HL-60/S4 treated with phorbol 12-myristate 13-acetate at 8.2 ng/mL for 4 days and 3 days (cell line): ENCODE results near the gene SDK2.

Experiments
- in situ Hi-C: fragments of 300-500 bp; cut with MboI; formaldehyde crosslinking; loops from 2 replicates; pipeline ENCODE4 v1.15.0; 2022; ENCODE audit warnings: low sequenced_read_pairs

SDK2 gene

DNA sequence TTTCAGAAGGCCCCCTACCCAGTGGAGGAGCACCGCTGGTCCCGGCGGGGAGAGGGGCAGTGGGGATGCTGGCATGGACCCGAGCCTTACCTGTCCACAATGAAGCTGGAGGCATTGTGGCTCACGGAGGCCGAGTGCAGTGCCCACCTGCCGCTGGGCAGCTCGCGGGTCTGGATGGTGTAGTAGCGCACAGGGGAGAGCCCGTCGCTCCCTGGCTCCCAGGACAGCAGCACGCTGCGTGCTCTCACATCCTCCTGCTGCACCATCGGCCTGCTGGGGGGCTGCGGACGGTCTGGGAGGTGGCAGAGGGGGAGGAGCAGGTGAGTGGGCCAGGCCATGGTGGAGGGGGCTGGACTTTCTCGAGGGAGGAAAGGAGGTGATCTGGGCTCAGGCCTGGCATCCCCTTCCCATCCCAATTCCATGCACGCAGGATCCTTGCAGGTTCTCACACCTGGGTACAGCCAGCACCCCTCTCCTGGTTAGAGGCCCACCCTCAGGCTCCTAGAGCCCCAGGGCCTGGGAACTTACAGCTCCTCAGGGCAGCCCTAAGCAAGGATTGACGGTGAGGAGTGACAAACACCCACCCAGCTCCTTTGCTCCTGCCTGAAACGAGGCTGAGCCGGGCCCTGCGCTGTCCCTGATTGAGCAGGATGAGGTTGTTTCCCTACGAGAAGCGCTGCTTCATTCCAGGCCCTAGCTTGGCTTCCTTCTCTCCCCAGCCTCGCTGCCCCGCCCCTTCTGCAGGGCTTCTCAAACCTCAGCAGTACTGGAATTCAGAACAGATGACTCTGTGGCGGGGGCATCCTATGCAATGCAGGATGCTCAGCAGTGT, 256.3 kb downstream of the SDK2 start:
- in situ Hi-C loops, result no loop called here

DNA sequence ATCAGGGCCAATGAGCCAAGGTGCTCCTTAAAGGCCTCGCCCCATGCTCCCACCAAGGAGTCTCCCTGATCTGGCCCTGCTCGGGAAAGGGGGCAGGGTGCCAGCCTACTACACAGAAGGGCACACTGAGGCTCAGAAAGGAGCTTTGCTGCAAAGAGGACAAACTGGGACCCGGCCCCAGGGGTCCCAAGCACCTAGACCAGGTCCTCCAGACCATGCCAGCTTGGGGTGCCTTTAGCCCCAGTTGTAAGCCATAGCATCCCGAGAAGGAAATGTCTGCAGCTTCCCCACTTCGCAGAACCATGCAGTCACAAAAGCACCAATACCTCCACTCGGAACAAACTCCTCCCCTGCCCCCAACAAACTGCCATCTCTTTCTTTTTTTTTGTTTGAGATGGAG, 257.7 kb downstream of the SDK2 start:
- in situ Hi-C loops, result no loop called here

DNA sequence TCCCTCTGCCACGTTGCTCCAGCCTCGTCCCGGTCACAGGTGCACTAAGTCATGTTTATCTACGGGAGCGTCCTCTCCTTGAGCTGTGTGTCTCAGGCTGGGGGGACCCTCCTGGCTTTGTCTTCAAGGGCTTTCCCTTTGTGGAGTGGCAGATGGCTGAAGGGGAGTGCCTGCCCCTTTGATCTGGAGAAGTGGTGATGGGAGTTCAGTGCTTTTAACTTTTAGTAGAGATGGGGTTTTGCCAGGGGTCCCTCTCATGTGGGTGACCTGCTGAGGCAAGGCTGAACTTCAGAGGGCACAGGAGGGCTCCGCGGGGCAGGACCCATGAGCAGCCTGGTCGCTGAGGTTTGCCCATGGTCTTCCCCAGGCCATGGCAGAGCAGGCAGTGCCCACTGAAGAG, 259.3 kb downstream of the SDK2 start:
- in situ Hi-C loops, result no loop called here

- in situ Hi-C loops, result no loop called here
Observed at GRCh38 chr17:73380439-73381106, 263.7 kb downstream of the SDK2 start.

- in situ Hi-C loops, result no loop called here
Observed at GRCh38 chr17:73379826-73380225, 264.4 kb downstream of the SDK2 start.

- in situ Hi-C loops, result no loop called here
Observed at GRCh38 chr17:73378974-73379470, 265.2 kb downstream of the SDK2 start.

GRCh38 chr17:73376636-73377035, 267.6 kb downstream of the SDK2 start:
- in situ Hi-C loops, result no loop called here

- in situ Hi-C loops, result no loop called here
Observed at GRCh38 chr17:73376152-73376551, 268.1 kb downstream of the SDK2 start.

- in situ Hi-C loops, result loop anchor here (5.0 to 25.0 kb wide), 3 partner anchors 115 to 810 kb away; no protein-coding TSS in a partner anchor
Observed at GRCh38 chr17:73371836-73372235, 272.4 kb downstream of the SDK2 start.

GRCh38 chr17:73371285-73371684, 273.0 kb downstream of the SDK2 start:
- in situ Hi-C loops, result loop anchor here (5.0 to 25.0 kb wide), 3 partner anchors 114 to 809 kb away; no protein-coding TSS in a partner anchor

GRCh38 chr17:73369817-73370490, 274.3 kb downstream of the SDK2 start:
- in situ Hi-C loops, result loop anchor here (5.0 to 25.0 kb wide), 3 partner anchors 113 to 808 kb away; no protein-coding TSS in a partner anchor

GRCh38 chr17:73369111-73369521, 275.1 kb downstream of the SDK2 start:
- in situ Hi-C loops, result loop anchor here (25.0 kb wide), 2 partner anchors 632 to 807 kb away; no protein-coding TSS in a partner anchor

DNA sequence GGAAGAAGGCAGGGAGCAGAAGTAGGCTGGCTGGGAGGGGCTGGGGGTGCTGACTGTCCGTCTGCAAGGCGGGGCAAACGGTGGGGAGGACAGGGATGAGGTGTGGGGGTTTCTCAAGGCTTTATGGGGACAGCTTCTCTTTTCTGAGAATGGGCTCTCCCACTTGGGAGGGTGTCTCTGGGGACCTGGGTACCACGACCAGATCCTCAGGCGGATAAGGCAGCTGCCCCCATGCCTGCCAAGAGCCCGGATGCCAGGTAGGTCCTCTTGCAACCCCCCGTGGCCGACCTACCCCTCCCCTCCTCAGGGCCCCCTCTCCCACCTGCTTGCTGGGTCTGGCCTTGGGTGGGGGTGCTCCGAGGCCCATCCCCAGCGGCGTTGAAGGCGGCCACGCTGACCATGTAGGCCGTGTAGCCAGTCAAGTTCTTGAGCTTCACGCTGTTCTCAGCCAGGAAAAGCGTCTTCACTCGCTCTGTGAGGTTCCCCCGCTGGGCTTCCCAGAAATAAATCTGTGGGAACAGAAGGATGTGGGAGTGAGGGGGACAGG, 276.1 kb downstream of the SDK2 start:
- in situ Hi-C loops, result loop anchor here (25.0 kb wide), 2 partner anchors 631 to 806 kb away; no protein-coding TSS in a partner anchor

GRCh38 chr17:73365906-73366623, 278.2 kb downstream of the SDK2 start:
- in situ Hi-C loops, result loop anchor here (25.0 kb wide), 2 partner anchors 629 to 804 kb away; no protein-coding TSS in a partner anchor

DNA sequence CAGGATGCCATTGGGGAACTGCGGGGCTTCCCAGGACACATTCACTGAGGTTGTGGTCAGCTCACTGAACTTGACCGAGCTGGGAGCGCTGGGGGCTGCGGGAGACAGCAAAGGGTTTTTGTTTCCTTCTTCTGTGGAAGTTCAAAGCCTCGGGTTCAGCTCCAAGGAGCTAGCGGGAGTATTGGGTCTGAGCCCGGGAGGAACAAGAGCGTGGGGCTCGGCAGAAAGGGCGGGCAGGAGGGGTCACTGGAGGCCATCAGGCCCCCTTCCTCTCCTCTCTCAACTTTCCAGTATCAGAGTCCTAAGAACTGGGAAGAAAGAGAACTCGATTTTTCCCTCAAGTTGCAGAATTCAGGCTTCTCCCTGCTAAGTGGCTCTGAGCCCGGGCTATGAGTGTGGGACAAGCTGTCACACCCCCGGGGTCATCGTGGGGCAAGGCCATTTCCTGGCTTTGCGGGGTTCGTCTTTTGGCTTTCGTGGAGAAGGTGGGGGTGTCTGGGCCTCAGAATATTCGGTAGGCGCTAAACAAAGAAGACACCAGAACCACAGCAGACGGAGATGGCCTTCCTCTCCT, 278.9 kb downstream of the SDK2 start:
- in situ Hi-C loops, result loop anchor here (25.0 kb wide), 2 partner anchors 628 to 803 kb away; no protein-coding TSS in a partner anchor

DNA sequence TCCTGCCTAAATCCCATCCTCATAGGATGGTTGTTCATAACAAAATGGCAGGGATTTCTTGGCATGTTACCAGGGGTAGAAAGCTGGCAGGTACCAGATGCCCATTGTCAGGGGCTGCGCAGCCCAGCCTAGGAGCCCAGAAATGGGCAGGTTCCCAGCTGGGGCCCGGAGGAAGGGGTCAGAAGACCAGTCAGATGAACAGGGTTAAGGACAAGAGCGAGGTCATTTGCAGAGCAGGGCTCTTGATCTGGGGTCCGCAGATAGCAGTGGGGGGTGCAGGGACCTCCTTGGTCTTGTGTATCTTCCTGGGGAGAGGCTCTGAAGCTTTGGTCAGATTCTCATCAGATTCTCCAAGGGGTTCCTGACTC, 280.1 kb downstream of the SDK2 start:
- in situ Hi-C loops, result loop anchor here (25.0 kb wide), 2 partner anchors 627 to 802 kb away; no protein-coding TSS in a partner anchor

DNA sequence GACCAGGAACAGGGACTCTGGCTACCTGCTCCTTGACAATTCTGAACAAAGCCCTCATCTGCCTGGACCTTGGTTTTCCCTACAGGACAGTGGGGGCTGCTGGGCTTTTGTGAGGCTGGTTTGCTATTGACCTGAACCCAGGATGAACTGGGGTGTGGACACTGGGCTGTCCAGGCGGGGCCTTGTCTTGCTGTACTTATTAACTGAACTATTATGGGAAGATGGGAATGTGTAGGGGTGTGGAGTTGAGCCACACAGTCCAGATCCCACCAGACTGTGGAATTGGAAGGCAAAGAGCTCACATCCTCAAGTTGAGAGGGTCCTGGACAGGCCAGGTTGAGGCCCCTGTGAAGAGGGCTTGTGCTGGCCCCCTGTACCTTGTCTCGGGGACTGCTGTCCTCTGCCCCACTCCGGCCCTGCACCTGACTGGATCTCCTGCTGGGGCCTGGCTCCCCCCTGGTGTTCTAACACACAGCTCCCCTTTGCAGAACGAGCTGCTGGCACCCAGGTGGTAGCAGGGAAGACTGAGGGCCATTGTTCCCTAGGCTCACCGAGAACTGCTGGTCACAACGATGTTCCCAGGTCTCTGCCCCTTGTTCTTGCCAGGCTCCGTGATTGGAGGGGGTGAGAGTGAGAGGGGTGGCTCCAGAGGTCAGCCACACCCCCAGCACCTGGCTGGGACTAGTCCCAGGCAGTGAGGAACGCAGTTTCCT, 280.6 kb downstream of the SDK2 start:
- in situ Hi-C loops, result loop anchor here (25.0 kb wide), 2 partner anchors 626 to 801 kb away; no protein-coding TSS in a partner anchor

DNA sequence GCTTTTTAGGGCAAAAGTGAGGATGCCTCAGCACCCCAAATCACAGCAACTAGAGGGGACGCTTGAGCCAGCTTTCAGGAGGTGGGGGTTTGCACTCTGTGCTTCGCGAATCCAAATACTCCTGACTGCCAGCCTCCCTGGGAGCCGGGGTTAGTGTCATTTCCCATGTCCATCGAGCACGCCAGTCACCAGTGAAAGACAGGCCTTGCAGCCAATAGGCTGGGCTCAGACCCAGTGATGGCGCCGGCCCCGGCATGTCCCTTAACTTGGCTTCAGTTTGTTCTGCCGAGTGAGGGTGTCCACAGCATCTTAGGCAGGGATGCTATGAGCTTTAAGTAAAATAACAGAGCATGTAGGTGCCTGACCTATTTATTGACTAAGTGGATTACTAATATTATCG, 281.5 kb downstream of the SDK2 start:
- in situ Hi-C loops, result loop anchor here (25.0 kb wide), 2 partner anchors 625 to 800 kb away; no protein-coding TSS in a partner anchor
